ENCODE data around the gene RETREG2. TPM values are rescaled to one million over a fixed set of nuclear protein-coding genes. Genes with fewer than 3 reads are reported as not detected.

Gene RETREG2
- total and polyA plus RNA-seq, 4 experiments from 2014 or later = 76.5 to 128 (median 103) TPM

- H3K36me3 Mint-ChIP-seq = peaks cover 7 to 25% of the 10 kb centered on the region in 2 donors
- no peaks in the 10 kb centered on the region for H3K9me3 ChIP-seq (ENCODE audit: control insufficient read depth in 1 of 2, low read length in 2 of 2)
- H3K27me3 ChIP-seq (ENCODE audit: insufficient read depth, low read length) = no peaks in the 10 kb centered on the region
- peak overlapping the region in 1 of 7 donors; percentile 57 for H3K27ac Mint-ChIP-seq
- H3K4me3 ChIP-seq (ENCODE audit: low read length in 2 of 2) = no peak overlapping the region
- intact Hi-C loops (cut with micrococcal nuclease) = no loop called here
- peaks cover 20% of the 10 kb centered on the region for H3K36me3 ChIP-seq (ENCODE audit: insufficient read depth, low read length)
- no peak for DNase-seq
- CTCF ChIA-PET (ENCODE audit: partially characterized antibody) = interaction anchor here (9.8 kb wide), 1 partner anchor 44 kb away, joined by 253 read pairs; the partner anchor contains the start of genes ABCB6 and ZFAND2B
- H3K27me3 Mint-ChIP-seq = no peaks in the 10 kb centered on the region
- peaks cover 6% of the 10 kb centered on the region for H3K4me1 ChIP-seq (ENCODE audit: insufficient read depth, low read length)
- H3K4me1 Mint-ChIP-seq = peaks cover 4 to 23% (median 10%) of the 10 kb centered on the region in 4 donors
- no peaks in the 10 kb centered on the region for H3K9me3 Mint-ChIP-seq
- POLR2A ChIA-PET (ENCODE audit: partially characterized antibody) = interaction anchor here (0.6 to 9.5 kb wide), 2 partner anchors 38 to 44 kb away, joined by 3 to 424 read pairs; partner anchors contain the start of genes ABCB6 and ZFAND2B
- H3K27ac ChIP-seq (ENCODE audit: low read depth, low read length) = no peak overlapping the region
- no peak overlapping the region for H3K4me3 Mint-ChIP-seq
Observed at GRCh38 chr2:219168526-219168925, 9.5 kb upstream of the RETREG2 start.

- ChIA-PET POLR2A (ENCODE audit: partially characterized antibody) (interaction anchor here (1.5 to 9.5 kb wide), 2 partner anchors 35 to 44 kb away, joined by 4 to 424 read pairs; partner anchors contain the start of genes ABCB6 and ZFAND2B), CTCF (ENCODE audit: partially characterized antibody) (interaction anchor here (3.1 to 9.8 kb wide), 3 partner anchors 44 to 126 kb away, joined by 8 to 253 read pairs (median 50); partner anchors contain the start of genes ABCB6 and ZFAND2B)
- Histone ChIP-seq H3K9me3 (ENCODE audit: control insufficient read depth in 1 of 2, low read length in 2 of 2) (no peaks in the 10 kb centered on the region), H3K4me1 (ENCODE audit: insufficient read depth, low read length) (peaks cover 8% of the 10 kb centered on the region), H3K36me3 (ENCODE audit: insufficient read depth, low read length) (peaks cover 24% of the 10 kb centered on the region), H3K27me3 (ENCODE audit: insufficient read depth, low read length) (no peaks in the 10 kb centered on the region), H3K27ac (ENCODE audit: low read depth, low read length) (no peak overlapping the region), H3K4me3 (ENCODE audit: low read length in 2 of 2) (no peak overlapping the region)
- Mint-ChIP-seq H3K9me3 (no peaks in the 10 kb centered on the region), H3K36me3 (peaks cover 9 to 29% of the 10 kb centered on the region in 2 donors), H3K27me3 (no peaks in the 10 kb centered on the region), H3K27ac (no peak overlapping the region), H3K4me3 (no peak overlapping the region), H3K4me1 (peaks cover 5 to 26% (median 12%) of the 10 kb centered on the region in 4 donors)
- intact Hi-C loops (cut with micrococcal nuclease) = no loop called here
- no peak for DNase-seq
Observed at GRCh38 chr2:219168932-219169331, 9.1 kb upstream of the RETREG2 start.

GRCh38 chr2:219169930-219170654 lies 8.0 kb upstream of the RETREG2 start, which contains the start of gene SLC23A3:
Gene SLC23A3, minus strand, starts transcription at chr2:219170029. Its CDS starts 45 bp downstream, at chr2:219169984.
- peaks cover 15 to 36% (median 22%) of the 10 kb centered on the region in 4 donors for H3K4me1 Mint-ChIP-seq
- ChIA-PET CTCF (ENCODE audit: partially characterized antibody) (interaction anchor here (0.8 to 9.8 kb wide), 16 partner anchors 8 to 131 kb away, joined by 3 to 253 read pairs (median 8); partner anchors contain the start of genes ABCB6, ANKZF1, ATG9A and DNAJB2), POLR2A (ENCODE audit: partially characterized antibody) (interaction anchor here (0.6 to 9.5 kb wide), 6 partner anchors 10 to 114 kb away, joined by 3 to 424 read pairs (median 6); partner anchors contain the start of genes ABCB6, NHEJ1, TUBA4B and ZFAND2B)
- no peaks in the 10 kb centered on the region for H3K27me3 Mint-ChIP-seq
- no peaks in the 10 kb centered on the region for H3K9me3 Mint-ChIP-seq
- no peaks in the 10 kb centered on the region for H3K27me3 ChIP-seq (ENCODE audit: insufficient read depth, low read length)
- H3K4me1 ChIP-seq (ENCODE audit: insufficient read depth, low read length) = peaks cover 20% of the 10 kb centered on the region
- H3K36me3 ChIP-seq (ENCODE audit: insufficient read depth, low read length) = peaks cover 36% of the 10 kb centered on the region
- H3K27ac ChIP-seq (ENCODE audit: low read depth, low read length) = no peak within 1 kb of the TSS
- peak within 1 kb of the TSS in 1 of 7 donors; percentile 35 for H3K27ac Mint-ChIP-seq
- no peaks in the 10 kb centered on the region for H3K9me3 ChIP-seq (ENCODE audit: control insufficient read depth in 1 of 2, low read length in 2 of 2)
- peaks cover 18 to 38% of the 10 kb centered on the region in 2 donors for H3K36me3 Mint-ChIP-seq
- H3K4me3 Mint-ChIP-seq = no peak within 1 kb of the TSS
- intact Hi-C loops (cut with micrococcal nuclease) = loop anchor here (2.0 kb wide), 1 partner anchor 49 kb away; the partner anchor contains the start of gene ABCB6
- no peak for DNase-seq
- H3K4me3 ChIP-seq (ENCODE audit: low read length in 2 of 2) = no peak within 1 kb of the TSS

GRCh38 chr2:219171231-219171651 lies 6.8 kb upstream of the RETREG2 start:
- CTCF ChIA-PET (ENCODE audit: partially characterized antibody) = interaction anchor here (0.6 to 9.8 kb wide), 18 partner anchors 8 to 717 kb away, joined by 3 to 253 read pairs (median 8); partner anchors contain the start of genes ABCB6, ANKZF1, ATG9A and DNAJB2
- intact Hi-C loops (cut with micrococcal nuclease) = loop anchor here (1.0 to 2.0 kb wide), 4 partner anchors 11 to 127 kb away; partner anchors contain the start of genes ABCB6 and NHEJ1
- H3K27ac Mint-ChIP-seq = peak overlapping the region; percentile 35 to 91 (median 75)
- H3K36me3 Mint-ChIP-seq = peaks cover 18 to 47% of the 10 kb centered on the region in 2 donors
- peaks cover 15 to 46% (median 31%) of the 10 kb centered on the region in 4 donors for H3K4me1 Mint-ChIP-seq
- H3K4me3 ChIP-seq (ENCODE audit: low read length in 2 of 2) = no peak overlapping the region
- H3K4me1 ChIP-seq (ENCODE audit: insufficient read depth, low read length) = peaks cover 31% of the 10 kb centered on the region
- H3K9me3 ChIP-seq (ENCODE audit: control insufficient read depth in 1 of 2, low read length in 2 of 2) = no peaks in the 10 kb centered on the region
- H3K27me3 ChIP-seq (ENCODE audit: insufficient read depth, low read length) = no peaks in the 10 kb centered on the region
- no peak overlapping the region for H3K27ac ChIP-seq (ENCODE audit: low read depth, low read length)
- H3K9me3 Mint-ChIP-seq = no peaks in the 10 kb centered on the region
- H3K4me3 Mint-ChIP-seq = peak overlapping the region in 1 of 8 donors; percentile 25
- H3K27me3 Mint-ChIP-seq = no peaks in the 10 kb centered on the region
- POLR2A ChIA-PET (ENCODE audit: partially characterized antibody) = interaction anchor here (1.1 to 9.5 kb wide), 11 partner anchors 10 to 124 kb away, joined by 3 to 424 read pairs (median 7); partner anchors contain the start of genes ABCB6, ANKZF1, ATG9A and DNAJB2
- peak; percentile 39 to 58 (median 49) for DNase-seq
- peaks cover 36% of the 10 kb centered on the region for H3K36me3 ChIP-seq (ENCODE audit: insufficient read depth, low read length)

- H3K27ac ChIP-seq (ENCODE audit: low read depth, low read length) = no peak overlapping the region
- peak overlapping the region in 6 of 7 donors; percentile 29 to 88 (median 56) for H3K27ac Mint-ChIP-seq
- peaks cover 31% of the 10 kb centered on the region for H3K4me1 ChIP-seq (ENCODE audit: insufficient read depth, low read length)
- H3K4me1 Mint-ChIP-seq = peaks cover 18 to 52% (median 36%) of the 10 kb centered on the region in 4 donors
- ChIA-PET POLR2A (ENCODE audit: partially characterized antibody) (interaction anchor here (1.5 to 9.5 kb wide), 7 partner anchors 12 to 107 kb away, joined by 3 to 424 read pairs (median 8); partner anchors contain the start of genes ABCB6, ANKZF1, ATG9A and DNAJB2), CTCF (ENCODE audit: partially characterized antibody) (interaction anchor here (1.0 to 9.8 kb wide), 12 partner anchors 9 to 144 kb away, joined by 3 to 253 read pairs (median 16); partner anchors contain the start of genes ABCB6, ANKZF1, ATG9A and DNAJB2)
- peaks cover 15 to 50% of the 10 kb centered on the region in 2 donors for H3K36me3 Mint-ChIP-seq
- no peaks in the 10 kb centered on the region for H3K9me3 Mint-ChIP-seq
- H3K27me3 ChIP-seq (ENCODE audit: insufficient read depth, low read length) = no peaks in the 10 kb centered on the region
- no peaks in the 10 kb centered on the region for H3K27me3 Mint-ChIP-seq
- H3K4me3 ChIP-seq (ENCODE audit: low read length in 2 of 2) = no peak overlapping the region
- H3K9me3 ChIP-seq (ENCODE audit: control insufficient read depth in 1 of 2, low read length in 2 of 2) = no peaks in the 10 kb centered on the region
- no peak overlapping the region for H3K4me3 Mint-ChIP-seq
- no peak for DNase-seq
- peaks cover 36% of the 10 kb centered on the region for H3K36me3 ChIP-seq (ENCODE audit: insufficient read depth, low read length)
- intact Hi-C loops (cut with micrococcal nuclease) = no loop called here
Observed at GRCh38 chr2:219172231-219173154, 5.6 kb upstream of the RETREG2 start.

GRCh38 chr2:219173176-219173575 lies 4.9 kb upstream of the RETREG2 start:
- intact Hi-C loops (cut with micrococcal nuclease) = no loop called here

More at GRCh38 chr2:219173176-219173575, 4.9 kb upstream of the RETREG2 start:
- POLR2A ChIA-PET (ENCODE audit: partially characterized antibody) = interaction anchor here (1.8 to 9.5 kb wide), 6 partner anchors 11 to 81 kb away, joined by 7 to 424 read pairs (median 54); partner anchors contain the start of genes ABCB6, ANKZF1, ATG9A and NHEJ1
- Histone ChIP-seq H3K4me1 (ENCODE audit: insufficient read depth, low read length) (peaks cover 31% of the 10 kb centered on the region), H3K36me3 (ENCODE audit: insufficient read depth, low read length) (peaks cover 36% of the 10 kb centered on the region), H3K27me3 (ENCODE audit: insufficient read depth, low read length) (no peaks in the 10 kb centered on the region), H3K27ac (ENCODE audit: low read depth, low read length) (no peak overlapping the region), H3K9me3 (ENCODE audit: control insufficient read depth in 1 of 2, low read length in 2 of 2) (no peaks in the 10 kb centered on the region), H3K4me3 (ENCODE audit: low read length in 2 of 2) (no peak overlapping the region)
- H3K27me3 Mint-ChIP-seq = no peaks in the 10 kb centered on the region
- peak overlapping the region in 2 of 7 donors; percentile 64 to 72 for H3K27ac Mint-ChIP-seq
- peaks cover 20 to 56% (median 38%) of the 10 kb centered on the region in 4 donors for H3K4me1 Mint-ChIP-seq
- no peak overlapping the region for H3K4me3 Mint-ChIP-seq
- H3K9me3 Mint-ChIP-seq = no peaks in the 10 kb centered on the region
- H3K36me3 Mint-ChIP-seq = peaks cover 15 to 54% of the 10 kb centered on the region in 2 donors
- CTCF ChIA-PET (ENCODE audit: partially characterized antibody) = interaction anchor here (0.7 to 9.8 kb wide), 7 partner anchors 9 to 125 kb away, joined by 3 to 253 read pairs (median 43); partner anchors contain the start of genes ABCB6, DNAJB2, NHEJ1 and ZFAND2B
- no peak for DNase-seq

Measured in CD4-positive, alpha-beta memory T cell (primary cell).